CD14-positive monocyte (primary cell): Measurements from ENCODE around the gene DLGAP4. TPM values are rescaled to one million over a fixed set of nuclear protein-coding genes. Genes with fewer than 3 reads are reported as not detected.

ENCODE experiments used
- DNase-seq, 3 donors: peaks; one replicate each; pipeline ENCODE4 v3.0.0-alpha.2; 2011 to 2022
- H2AFZ ChIP-seq: 2 replicates; pipeline ENCODE4 v1.6.0; 2012; ENCODE audit warnings: mild to moderate bottlenecking, low read depth, low read length, inconsistent platforms; ENCODE audit not compliant: insufficient read depth, poor library complexity, severe bottlenecking
- H3K27ac ChIP-seq, 2 donors: 1 replicate in 1 of 2; 2 replicates in 1 of 2; pipeline ENCODE4 v1.5.1; 2012 to 2013; ENCODE audit warnings: low read length in 2 of 2, control low read depth in 1 of 2, inconsistent platforms in 1 of 2, low read depth in 1 of 2, mild to moderate bottlenecking in 1 of 2
- H3K27me3 ChIP-seq, 2 donors: one replicate each; pipeline versions ENCODE4 v1.6.0 to v1.6.1; 2011 to 2013; ENCODE audit warnings: low read length in 2 of 2; ENCODE audit not compliant: control insufficient read depth in 2 of 2, insufficient read depth in 2 of 2
- H3K36me3 ChIP-seq, 2 donors: replicated peaks in 1 of 2; 1 replicate in 1 of 2; 2 replicates in 1 of 2; pipeline versions ENCODE4 v1.5.1 to v1.6.1; 2012 to 2013; ENCODE audit warnings: low read length in 2 of 2, control low read depth in 1 of 2, inconsistent platforms in 1 of 2, mild to moderate bottlenecking in 1 of 2; ENCODE audit not compliant: insufficient read depth in 2 of 2, control insufficient read depth in 1 of 2
- H3K4me1 ChIP-seq, 2 donors: 1 replicate in 1 of 2; 2 replicates in 1 of 2; pipeline versions ENCODE4 v1.5.1 to v1.6.1; 2012 to 2013; ENCODE audit warnings: low read length in 2 of 2, control low read depth in 1 of 2, inconsistent platforms in 1 of 2, mild to moderate bottlenecking in 1 of 2, moderate library complexity in 1 of 2; ENCODE audit not compliant: insufficient read depth in 2 of 2, control insufficient read depth in 1 of 2
- H3K4me2 ChIP-seq: replicated peaks from 2 replicates; pipeline ENCODE3; 2012; ENCODE audit warnings: low read length, moderate library complexity, mild to moderate bottlenecking; ENCODE audit not compliant: poor library complexity, severe bottlenecking; ENCODE audit errors: extremely low read depth
- H3K4me3 ChIP-seq, 3 experiments: fragments of 200-600 bp in 1 of 3; sonication (generic) in 1 of 3; replicated peaks in 1 of 3; 1 replicate in 2 of 3; 2 replicates in 1 of 3; pipeline ENCODE4 v1.5.1; 2011 to 2013; ENCODE audit warnings: low read length in 3 of 3, mild to moderate bottlenecking in 3 of 3, control low read depth in 2 of 3, low read depth in 2 of 3, inconsistent platforms in 1 of 3, moderate library complexity in 1 of 3
- H3K79me2 ChIP-seq: 2 replicates; pipeline ENCODE4 v1.6.0; 2012; ENCODE audit warnings: mild to moderate bottlenecking, control low read depth, inconsistent platforms, low read length, moderate library complexity; ENCODE audit not compliant: insufficient read depth
- H3K9ac ChIP-seq: 2 replicates; pipeline ENCODE4 v1.6.0; 2017; ENCODE audit warnings: low read length, mild to moderate bottlenecking; ENCODE audit not compliant: insufficient read depth, poor library complexity, severe bottlenecking
- H3K9me3 ChIP-seq, 2 donors: replicated peaks in 1 of 2; 1 replicate in 1 of 2; 2 replicates in 1 of 2; pipeline versions ENCODE4 v1.5.1 to v1.6.1; 2012 to 2013; ENCODE audit warnings: low read length in 2 of 2, control low read depth in 1 of 2; ENCODE audit not compliant: control insufficient read depth in 1 of 2, insufficient read depth in 1 of 2
- H4K20me1 ChIP-seq: 2 replicates; pipeline ENCODE4 v1.6.0; 2012; ENCODE audit warnings: mild to moderate bottlenecking, low read length, control low read depth, moderate library complexity; ENCODE audit not compliant: insufficient read depth
- H3K27ac Mint-ChIP-seq, 7 donors: one replicate each; pipeline ENCODE4 v1.8.0; 2020; ENCODE audit warnings: mild to moderate bottlenecking in 7 of 7, mixed read lengths in 7 of 7, moderate library complexity in 6 of 7, inconsistent platforms in 2 of 7
- H3K27me3 Mint-ChIP-seq, 3 donors: one replicate each; pipeline ENCODE4 v1.8.0; 2021 to 2022; ENCODE audit warnings: low read depth in 3 of 3, mild to moderate bottlenecking in 3 of 3, mixed read lengths in 3 of 3, moderate library complexity in 3 of 3, inconsistent platforms in 1 of 3
- H3K36me3 Mint-ChIP-seq, 2 donors: one replicate each; pipeline ENCODE4 v1.8.0; 2020; ENCODE audit warnings: mixed read lengths in 2 of 2, inconsistent platforms in 1 of 2, mild to moderate bottlenecking in 1 of 2
- H3K4me1 Mint-ChIP-seq: one replicate; pipeline ENCODE4 v1.8.0; 2020; ENCODE audit warnings: mild to moderate bottlenecking, mixed read lengths
- H3K4me3 Mint-ChIP-seq, 2 donors: one replicate each; pipeline ENCODE4 v1.8.0; 2020; ENCODE audit warnings: mild to moderate bottlenecking in 2 of 2, mixed read lengths in 2 of 2, moderate library complexity in 1 of 2
- H3K9me3 Mint-ChIP-seq, 7 donors: one replicate each; pipeline ENCODE4 v1.8.0; 2020 to 2022; ENCODE audit warnings: mixed read lengths in 7 of 7, mild to moderate bottlenecking in 6 of 7, moderate library complexity in 6 of 7, inconsistent platforms in 2 of 7
- CTCF ChIP-seq: fragments of 200-600 bp; IDR thresholded peaks from one replicate; pipeline ENCODE4 v1.8.0; 2022; ENCODE audit warnings: antibody characterized with exemption, mild to moderate bottlenecking
- WGBS: methylation state at CpG from one replicate; pipeline ENCODE4 v1.1.5; 2013; ENCODE audit warnings: missing lambda C conversion rate; ENCODE audit not compliant: insufficient coverage; 5-methylcytosine and 5-hydroxymethylcytosine counted together
- intact Hi-C, 2 donors: fragments of 100-400 bp; cut with micrococcal nuclease; formaldehyde crosslinking; loops; one replicate each; pipeline versions ENCODE4 v1.15.0 to v1.15.1; 2023
- polyA plus RNA-seq, 3 donors: library from polyadenylated mRNA; depleted of rRNA in 1 of 3; unstranded in 2 of 3; stranded (reverse) in 1 of 3; fragments of 300-500 nt in 2 of 3; fragments of >200 nt in 1 of 3; fragmentation: Illumina TruSeq in 2 of 3; gene quantifications; 1 replicate in 2 of 3; 2 replicates in 1 of 3; pipeline ENCODE4 v1.2.3, GENCODE V29; 2012 to 2021

Gene DLGAP4
- polyA plus RNA-seq, 3 donors, result 9.9 to 52.7 (median 17.6) TPM

GRCh38 chr20:36467076-36467999, 161.2 kb downstream of the DLGAP4 start:
- H3K27ac Mint-ChIP-seq, result peak overlapping the region in 3 of 7 donors; percentile 28 to 47 (median 31)
- Histone ChIP-seq H3K4me1 (peaks cover 36 to 64% of the 10 kb centered on the region in 2 donors), H3K36me3 (peaks cover 0 to 2% of the 10 kb centered on the region in 2 donors), H3K4me3 (no peak overlapping the region), H3K4me2 (no peak overlapping the region), H3K9me3 (no peaks in the 10 kb centered on the region), H4K20me1 (peaks cover 81% of the 10 kb centered on the region), H3K27me3 (no peaks in the 10 kb centered on the region), H2AFZ (no peak overlapping the region), H3K79me2 (peaks cover 71% of the 10 kb centered on the region), H3K27ac (peak overlapping the region in 1 of 2 donors; percentile 8), H3K9ac (no peak overlapping the region)
- WGBS, result 45% methylated on average over 7 of the region's 8 CpGs
- H3K36me3 Mint-ChIP-seq, result peaks cover 12 to 24% of the 10 kb centered on the region in 2 donors
- peaks cover 69% of the 10 kb centered on the region for H3K4me1 Mint-ChIP-seq
- peak overlapping the region in 1 of 2 donors; percentile 7 for H3K4me3 Mint-ChIP-seq
- H3K27me3 Mint-ChIP-seq, result peaks cover 0 to 3% (median 0%) of the 10 kb centered on the region in 3 donors
- no peak for DNase-seq
- no peak for TF ChIP-seq CTCF
- intact Hi-C loops, result loop anchor here in 1 of 2 donors (10.0 kb wide), 1 partner anchor 307 kb away; the partner anchor contains the start of gene DSN1
- peaks cover 0 to 1% (median 0%) of the 10 kb centered on the region in 7 donors for H3K9me3 Mint-ChIP-seq

GRCh38 chr20:36468149-36469000, 162.2 kb downstream of the DLGAP4 start:
- Mint-ChIP-seq H3K27me3 (no peaks in the 10 kb centered on the region), H3K27ac (no peak overlapping the region), H3K4me3 (no peak overlapping the region), H3K36me3 (peaks cover 12 to 24% of the 10 kb centered on the region in 2 donors), H3K4me1 (peaks cover 67% of the 10 kb centered on the region), H3K9me3 (no peaks in the 10 kb centered on the region)
- no peak for DNase-seq
- Histone ChIP-seq H3K79me2 (peaks cover 61% of the 10 kb centered on the region), H3K4me2 (no peak overlapping the region), H4K20me1 (peaks cover 72% of the 10 kb centered on the region), H3K9me3 (no peaks in the 10 kb centered on the region), H3K36me3 (peaks cover 0 to 2% of the 10 kb centered on the region in 2 donors), H3K9ac (no peak overlapping the region), H2AFZ (no peak overlapping the region), H3K4me1 (peaks cover 33 to 62% of the 10 kb centered on the region in 2 donors), H3K4me3 (no peak overlapping the region), H3K27me3 (no peaks in the 10 kb centered on the region), H3K27ac (no peak overlapping the region)
- 95% methylated on average over 6 of the region's 10 CpGs for WGBS
- TF ChIP-seq CTCF, result no peak
- intact Hi-C loops, result loop anchor here in 1 of 2 donors (10.0 kb wide), 1 partner anchor 306 kb away; the partner anchor contains the start of gene DSN1
